ENCODE results near the gene SETD6. TPM values are rescaled to one million over a fixed set of nuclear protein-coding genes. Genes with fewer than 3 reads are reported as not detected.

SETD6 gene
- total and polyA plus RNA-seq, 4 donors: 10.6 to 21.5 (median 15.6) TPM

DNA sequence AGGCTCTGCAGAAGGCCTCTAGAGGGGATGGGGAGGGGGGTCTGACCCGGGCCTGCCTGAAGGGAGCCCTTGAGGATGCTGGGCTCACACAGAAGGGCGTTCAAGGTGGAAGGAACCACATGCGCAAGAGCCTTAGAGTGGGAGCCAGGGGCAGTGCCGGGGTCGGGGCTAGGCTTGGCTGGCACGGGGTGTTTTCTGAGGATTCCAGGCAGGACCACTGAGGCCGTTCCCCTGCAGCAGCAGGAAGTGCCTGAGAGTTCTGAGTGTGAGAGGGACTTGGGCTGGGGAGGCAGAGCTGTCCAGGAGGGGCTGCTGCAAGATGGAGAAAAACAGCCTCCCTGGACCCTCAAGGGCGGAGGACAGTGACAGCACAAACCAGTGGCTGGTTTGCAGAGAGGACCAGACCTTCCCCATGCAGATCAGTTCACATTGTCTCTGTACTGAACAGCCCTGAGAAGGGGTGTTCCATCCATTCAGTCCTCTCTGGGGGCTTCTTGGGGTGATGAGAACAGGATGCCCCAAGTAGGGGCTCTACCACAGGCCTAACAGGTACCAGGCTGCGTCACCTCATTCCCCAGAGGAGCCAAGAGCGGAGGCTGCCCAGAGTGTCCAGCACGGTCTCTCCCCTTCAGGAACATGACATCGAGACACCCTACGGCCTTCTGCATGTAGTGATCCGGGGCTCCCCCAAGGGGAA, 12.0 kb upstream of the SETD6 start:
- 88 to 89% methylated on average over 14 of the region's 14 CpGs for WGBS, 2 donors
- TF ChIP-seq, protein P1, sequence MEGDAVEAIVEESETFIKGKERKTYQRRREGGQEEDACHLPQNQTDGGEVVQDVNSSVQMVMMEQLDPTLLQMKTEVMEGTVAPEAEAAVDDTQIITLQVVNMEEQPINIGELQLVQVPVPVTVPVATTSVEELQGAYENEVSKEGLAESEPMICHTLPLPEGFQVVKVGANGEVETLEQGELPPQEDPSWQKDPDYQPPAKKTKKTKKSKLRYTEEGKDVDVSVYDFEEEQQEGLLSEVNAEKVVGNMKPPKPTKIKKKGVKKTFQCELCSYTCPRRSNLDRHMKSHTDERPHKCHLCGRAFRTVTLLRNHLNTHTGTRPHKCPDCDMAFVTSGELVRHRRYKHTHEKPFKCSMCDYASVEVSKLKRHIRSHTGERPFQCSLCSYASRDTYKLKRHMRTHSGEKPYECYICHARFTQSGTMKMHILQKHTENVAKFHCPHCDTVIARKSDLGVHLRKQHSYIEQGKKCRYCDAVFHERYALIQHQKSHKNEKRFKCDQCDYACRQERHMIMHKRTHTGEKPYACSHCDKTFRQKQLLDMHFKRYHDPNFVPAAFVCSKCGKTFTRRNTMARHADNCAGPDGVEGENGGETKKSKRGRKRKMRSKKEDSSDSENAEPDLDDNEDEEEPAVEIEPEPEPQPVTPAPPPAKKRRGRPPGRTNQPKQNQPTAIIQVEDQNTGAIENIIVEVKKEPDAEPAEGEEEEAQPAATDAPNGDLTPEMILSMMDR (IDR thresholded peaks at IDR 0.05; ENCODE audit: control extremely low read depth, extremely low read depth): no peak
- Histone ChIP-seq H3K4me3 (no peak overlapping the region), H3K9ac (ENCODE audit: insufficient read depth in 1 of 2, low read length in 2 of 2) (no peak overlapping the region), H3K27me3 (ENCODE audit: control insufficient read depth in 3 of 3, insufficient read depth in 3 of 3, low read length in 2 of 3) (peaks cover 0 to 9% (median 6%) of the 10 kb centered on the region in 3 donors), H3K36me3 (ENCODE audit: control insufficient read depth in 4 of 4, insufficient read depth in 4 of 4, low read length in 4 of 4) (peaks cover 0 to 7% (median 0%) of the 10 kb centered on the region in 4 donors), H3K9me3 (ENCODE audit: control insufficient read depth in 4 of 4, insufficient read depth in 3 of 4, low read length in 3 of 4) (no peaks in the 10 kb centered on the region), H3K27ac (ENCODE audit: low read depth in 1 of 2, low read length in 1 of 2) (no peak overlapping the region), H3K4me1 (ENCODE audit: control insufficient read depth in 5 of 5, insufficient read depth in 5 of 5, low read length in 5 of 5) (peaks cover 0 to 11% (median 7%) of the 10 kb centered on the region in 5 donors)
- no peak for DNase-seq
- ATAC-seq (ENCODE audit: insufficient read depth, low FRiP score): no peak

DNA sequence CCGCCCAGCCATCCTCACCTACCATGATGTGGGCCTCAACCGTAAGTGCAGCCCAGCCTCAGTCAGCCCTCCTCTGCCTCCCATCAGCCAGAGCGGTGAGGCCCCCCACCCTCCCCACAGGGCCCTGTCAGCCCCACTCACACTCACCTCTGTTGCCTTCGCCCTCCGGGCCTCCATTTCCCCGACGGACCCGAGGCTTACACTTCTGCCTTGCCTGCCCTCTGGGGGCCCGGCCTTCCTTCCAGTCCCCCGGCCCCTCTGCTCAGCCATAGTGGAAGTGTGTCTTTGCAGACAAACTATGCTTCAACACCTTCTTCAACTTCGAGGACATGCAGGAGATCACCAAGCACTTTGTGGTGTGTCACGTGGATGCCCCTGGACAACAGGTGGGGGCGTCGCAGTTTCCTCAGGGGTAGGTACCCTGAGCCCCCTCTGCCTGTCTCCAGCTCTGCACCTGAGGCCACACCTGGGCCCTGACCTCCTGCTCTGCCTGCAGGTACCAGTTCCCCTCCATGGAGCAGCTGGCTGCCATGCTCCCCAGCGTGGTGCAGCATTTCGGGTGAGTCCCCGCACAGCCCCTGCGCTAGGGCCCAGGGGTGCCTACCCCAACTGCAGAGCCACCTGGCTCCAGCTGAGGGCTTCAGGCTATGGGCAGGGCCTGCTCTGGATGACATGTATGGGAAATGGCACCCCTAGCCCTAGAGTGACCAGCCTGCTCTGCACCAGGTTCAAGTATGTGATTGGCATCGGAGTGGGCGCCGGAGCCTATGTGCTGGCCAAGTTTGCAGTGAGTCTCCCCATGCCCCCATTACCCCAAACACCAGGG, 11.2 kb upstream of the SETD6 start:
- Histone ChIP-seq H3K4me3 (no peak overlapping the region), H3K9ac (ENCODE audit: insufficient read depth in 1 of 2, low read length in 2 of 2) (no peak overlapping the region), H3K9me3 (ENCODE audit: control insufficient read depth in 4 of 4, insufficient read depth in 3 of 4, low read length in 3 of 4) (no peaks in the 10 kb centered on the region), H3K27me3 (ENCODE audit: control insufficient read depth in 3 of 3, insufficient read depth in 3 of 3, low read length in 2 of 3) (peaks cover 0 to 9% (median 6%) of the 10 kb centered on the region in 3 donors), H3K36me3 (ENCODE audit: control insufficient read depth in 4 of 4, insufficient read depth in 4 of 4, low read length in 4 of 4) (peaks cover 0 to 7% (median 0%) of the 10 kb centered on the region in 4 donors), H3K27ac (ENCODE audit: low read depth in 1 of 2, low read length in 1 of 2) (no peak overlapping the region), H3K4me1 (ENCODE audit: control insufficient read depth in 5 of 5, insufficient read depth in 5 of 5, low read length in 5 of 5) (peaks cover 0 to 11% (median 7%) of the 10 kb centered on the region in 5 donors)
- TF ChIP-seq, protein P1 (IDR thresholded peaks at IDR 0.05; ENCODE audit: control extremely low read depth, extremely low read depth): no peak
- 93 to 94% methylated on average over 21 of the region's 21 CpGs for WGBS, 2 donors
- ATAC-seq (ENCODE audit: insufficient read depth, low FRiP score) (no peak), DNase-seq (no peak)

DNA sequence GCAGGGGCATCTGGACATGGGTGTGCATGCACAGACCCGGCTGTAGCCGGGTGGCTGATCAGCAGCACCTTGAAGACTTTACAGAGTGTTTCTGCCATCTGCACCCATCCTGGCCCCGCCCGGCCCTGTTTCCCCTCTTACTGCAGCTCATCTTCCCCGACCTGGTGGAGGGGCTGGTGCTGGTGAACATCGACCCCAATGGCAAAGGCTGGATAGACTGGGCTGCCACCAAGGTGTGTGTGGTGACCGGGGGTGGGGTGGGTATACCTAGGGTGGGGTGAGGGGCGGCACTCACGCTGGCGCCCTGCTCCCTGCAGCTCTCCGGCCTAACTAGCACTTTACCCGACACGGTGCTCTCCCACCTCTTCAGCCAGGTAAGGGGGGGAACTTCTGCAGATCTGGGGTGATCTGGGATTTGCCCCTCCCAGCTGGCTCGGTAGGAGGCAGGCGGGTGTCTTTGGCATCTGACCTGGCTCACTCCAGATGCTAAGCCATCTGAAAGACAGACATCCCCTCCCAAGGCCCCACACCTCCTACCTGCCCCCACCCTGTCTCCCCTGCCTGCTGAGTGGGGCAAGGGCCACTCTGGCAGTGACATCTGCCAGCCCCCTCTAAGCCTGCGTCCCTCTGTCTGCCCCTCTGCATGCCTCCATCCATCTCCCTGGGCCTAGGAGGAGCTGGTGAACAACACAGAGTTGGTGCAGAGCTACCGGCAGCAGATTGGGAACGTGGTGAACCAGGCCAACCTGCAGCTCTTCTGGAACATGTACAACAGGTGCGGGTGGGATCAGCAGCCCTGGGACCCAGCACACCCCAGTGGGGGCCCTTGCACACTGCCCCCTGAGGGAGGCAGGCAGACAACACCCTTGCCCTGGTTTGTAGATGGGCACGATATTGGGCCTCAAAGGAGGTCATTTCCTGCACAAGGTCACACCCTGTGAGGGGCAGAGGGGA, 8.8 kb upstream of the SETD6 start:
- no peak overlapping the region for H3K27ac ChIP-seq (ENCODE audit: low read depth in 1 of 2, low read length in 1 of 2)
- H3K9me3 ChIP-seq (ENCODE audit: control insufficient read depth in 4 of 4, insufficient read depth in 3 of 4, low read length in 3 of 4): no peaks in the 10 kb centered on the region
- H3K36me3 ChIP-seq (ENCODE audit: control insufficient read depth in 4 of 4, insufficient read depth in 4 of 4, low read length in 4 of 4): peaks cover 0 to 17% (median 0%) of the 10 kb centered on the region in 4 donors
- 81 to 87% methylated on average over 20 of the region's 20 CpGs for WGBS, 2 donors
- H3K9ac ChIP-seq (ENCODE audit: insufficient read depth in 1 of 2, low read length in 2 of 2): no peak overlapping the region
- peaks cover 0 to 4% (median 0%) of the 10 kb centered on the region in 5 donors for H3K4me1 ChIP-seq (ENCODE audit: control insufficient read depth in 5 of 5, insufficient read depth in 5 of 5, low read length in 5 of 5)
- no peak overlapping the region for H3K4me3 ChIP-seq
- H3K27me3 ChIP-seq (ENCODE audit: control insufficient read depth in 3 of 3, insufficient read depth in 3 of 3, low read length in 2 of 3): peaks cover 0 to 2% (median 0%) of the 10 kb centered on the region in 3 donors
- TF ChIP-seq, protein P1 (IDR thresholded peaks at IDR 0.05; ENCODE audit: control extremely low read depth, extremely low read depth): no peak
- DNase-seq (no peak), ATAC-seq (ENCODE audit: insufficient read depth, low FRiP score) (no peak)

Measured in lung (tissue), 12 donors.